ENCODE measurements around the gene ZNF799. TPM values are rescaled to one million over a fixed set of nuclear protein-coding genes. Genes with fewer than 3 reads are reported as not detected.

The ZNF799 gene
- total RNA-seq, 1 donor from 2014 or later: 3.0 TPM

DNA sequence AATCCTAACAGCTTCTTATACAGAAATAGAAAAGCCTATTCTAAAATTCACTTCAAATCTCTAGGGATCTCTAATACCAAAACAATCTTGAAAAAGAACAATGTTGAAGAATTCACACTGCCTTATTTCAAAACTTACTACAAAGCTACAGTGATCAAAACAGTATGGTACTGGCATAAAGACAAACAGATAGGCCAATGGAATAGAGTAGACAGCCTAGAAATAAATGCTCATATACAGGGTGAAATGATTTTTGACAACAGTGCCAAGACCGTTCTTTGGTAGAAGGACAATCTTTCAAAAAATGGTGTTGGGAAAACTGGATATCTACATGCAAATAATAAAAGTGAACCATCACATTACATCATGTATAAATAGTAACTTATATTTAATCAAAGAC is 55.9 kb downstream of the ZNF799 start:
- H3K4me3 ChIP-seq (ENCODE audit: low read depth, low read length): no peak overlapping the region
- TF ChIP-seq, protein P1, sequence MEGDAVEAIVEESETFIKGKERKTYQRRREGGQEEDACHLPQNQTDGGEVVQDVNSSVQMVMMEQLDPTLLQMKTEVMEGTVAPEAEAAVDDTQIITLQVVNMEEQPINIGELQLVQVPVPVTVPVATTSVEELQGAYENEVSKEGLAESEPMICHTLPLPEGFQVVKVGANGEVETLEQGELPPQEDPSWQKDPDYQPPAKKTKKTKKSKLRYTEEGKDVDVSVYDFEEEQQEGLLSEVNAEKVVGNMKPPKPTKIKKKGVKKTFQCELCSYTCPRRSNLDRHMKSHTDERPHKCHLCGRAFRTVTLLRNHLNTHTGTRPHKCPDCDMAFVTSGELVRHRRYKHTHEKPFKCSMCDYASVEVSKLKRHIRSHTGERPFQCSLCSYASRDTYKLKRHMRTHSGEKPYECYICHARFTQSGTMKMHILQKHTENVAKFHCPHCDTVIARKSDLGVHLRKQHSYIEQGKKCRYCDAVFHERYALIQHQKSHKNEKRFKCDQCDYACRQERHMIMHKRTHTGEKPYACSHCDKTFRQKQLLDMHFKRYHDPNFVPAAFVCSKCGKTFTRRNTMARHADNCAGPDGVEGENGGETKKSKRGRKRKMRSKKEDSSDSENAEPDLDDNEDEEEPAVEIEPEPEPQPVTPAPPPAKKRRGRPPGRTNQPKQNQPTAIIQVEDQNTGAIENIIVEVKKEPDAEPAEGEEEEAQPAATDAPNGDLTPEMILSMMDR (conservative IDR thresholded peaks at IDR 0.05; ENCODE audit: low read depth, low read length): no peak
- no peak for DNase-seq (ENCODE audit: low read depth)

Other genes with a start within 250 kb of the ZNF799 start
- 3.1 and 4.6 TPM in 2 replicates for gene ZNF625, start 244.5 kb downstream of the ZNF799 start, total RNA-seq
- 1.4 and 1.8 TPM in 2 replicates for gene ZNF136, start 238.2 kb downstream of the ZNF799 start, total RNA-seq
- gene ZNF44, start 106.4 kb downstream of the ZNF799 start, total RNA-seq: 2.4 and 8.2 TPM in 2 replicates
- gene ZNF563, start 67.6 kb downstream of the ZNF799 start, total RNA-seq: 2.8 and 9.7 TPM in 2 replicates
- gene ZNF442, start 35.6 kb downstream of the ZNF799 start, total RNA-seq: 0.17 and 0.36 TPM in 2 replicates
- 4.3 and 7.3 TPM in 2 replicates for gene ZNF443, start 39.8 kb upstream of the ZNF799 start, total RNA-seq
- gene ZNF709, start 83.5 kb upstream of the ZNF799 start, total RNA-seq: 1.2 and 1.9 TPM in 2 replicates
- 3.0 and 3.3 TPM in 2 replicates for gene ZNF564, start 150.2 kb upstream of the ZNF799 start, total RNA-seq
- gene ZNF490, start 209.5 kb upstream of the ZNF799 start, total RNA-seq: 1.2 and 2.0 TPM in 2 replicates
- 4.1 and 5.5 TPM in 2 replicates for gene ZNF791, start 209.6 kb upstream of the ZNF799 start, total RNA-seq